ENCODE results near the gene MOB3A. TPM values are rescaled to one million over a fixed set of nuclear protein-coding genes. Genes with fewer than 3 reads are reported as not detected.
A peak's percentile ranks its signal among the peaks of the same experiment; 100 is the strongest.

MOB3A gene
- total and polyA plus RNA-seq, 2 of the 13 experiments (the other 11 are each of a cell fraction or from before 2014, with no cell fraction given), result 3.5 to 17.8 TPM

- TF ChIP-seq, protein P1, sequence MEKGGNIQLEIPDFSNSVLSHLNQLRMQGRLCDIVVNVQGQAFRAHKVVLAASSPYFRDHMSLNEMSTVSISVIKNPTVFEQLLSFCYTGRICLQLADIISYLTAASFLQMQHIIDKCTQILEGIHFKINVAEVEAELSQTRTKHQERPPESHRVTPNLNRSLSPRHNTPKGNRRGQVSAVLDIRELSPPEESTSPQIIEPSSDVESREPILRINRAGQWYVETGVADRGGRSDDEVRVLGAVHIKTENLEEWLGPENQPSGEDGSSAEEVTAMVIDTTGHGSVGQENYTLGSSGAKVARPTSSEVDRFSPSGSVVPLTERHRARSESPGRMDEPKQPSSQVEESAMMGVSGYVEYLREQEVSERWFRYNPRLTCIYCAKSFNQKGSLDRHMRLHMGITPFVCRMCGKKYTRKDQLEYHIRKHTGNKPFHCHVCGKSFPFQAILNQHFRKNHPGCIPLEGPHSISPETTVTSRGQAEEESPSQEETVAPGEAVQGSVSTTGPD (CRISPR knock-in tag; IDR thresholded peaks at IDR 0.05), result peak; percentile 43; the same call in 1 of the 2 replicates
- peak; percentile 80; the same call in 1 of the 2 replicates for TF ChIP-seq FUBP1 (CRISPR knock-in tag; IDR thresholded peaks at IDR 0.05; ENCODE audit: borderline replicate concordance)
- peak; percentile 61; the same call in 1 of the 2 replicates for TF ChIP-seq ZNF746 (CRISPR knock-in tag; IDR thresholded peaks at IDR 0.05)
- peak; percentile 92 for TF ChIP-seq ERF (CRISPR knock-in tag; IDR thresholded peaks at IDR 0.05)
- TF ChIP-seq ZBTB20 (CRISPR knock-in tag; IDR thresholded peaks at IDR 0.05; ENCODE audit: borderline replicate concordance, low read depth), result peak; percentile 80; the same call in 1 of the 2 replicates
- TF ChIP-seq SP4 (CRISPR knock-in tag; IDR thresholded peaks at IDR 0.05), result peak; percentile 71; the same call in 1 of the 2 replicates
- 0 out of 2 replicates have a peak, but pooled peaks have one; percentile 9 for TF ChIP-seq SMC3 (IDR thresholded peaks at IDR 0.05; ENCODE audit: low read length)
- 0 out of 2 replicates have a peak, but pooled peaks have one; percentile 37 for TF ChIP-seq ZNF430 (CRISPR knock-in tag; IDR thresholded peaks at IDR 0.05)
- TF ChIP-seq ZNF431 (CRISPR knock-in tag; IDR thresholded peaks at IDR 0.05; ENCODE audit: borderline replicate concordance, low read depth), result peak; percentile 25; the same call in 1 of the 2 replicates
- TF ChIP-seq RCOR2 (CRISPR knock-in tag; IDR thresholded peaks at IDR 0.05), result peak; percentile 97
- peak; percentile 86 for TF ChIP-seq JUN (CRISPR knock-in tag; IDR thresholded peaks at IDR 0.05)
- peak; percentile 77 for TF ChIP-seq ZSCAN25 (CRISPR knock-in tag; IDR thresholded peaks at IDR 0.05)
- TF ChIP-seq, protein P2, sequence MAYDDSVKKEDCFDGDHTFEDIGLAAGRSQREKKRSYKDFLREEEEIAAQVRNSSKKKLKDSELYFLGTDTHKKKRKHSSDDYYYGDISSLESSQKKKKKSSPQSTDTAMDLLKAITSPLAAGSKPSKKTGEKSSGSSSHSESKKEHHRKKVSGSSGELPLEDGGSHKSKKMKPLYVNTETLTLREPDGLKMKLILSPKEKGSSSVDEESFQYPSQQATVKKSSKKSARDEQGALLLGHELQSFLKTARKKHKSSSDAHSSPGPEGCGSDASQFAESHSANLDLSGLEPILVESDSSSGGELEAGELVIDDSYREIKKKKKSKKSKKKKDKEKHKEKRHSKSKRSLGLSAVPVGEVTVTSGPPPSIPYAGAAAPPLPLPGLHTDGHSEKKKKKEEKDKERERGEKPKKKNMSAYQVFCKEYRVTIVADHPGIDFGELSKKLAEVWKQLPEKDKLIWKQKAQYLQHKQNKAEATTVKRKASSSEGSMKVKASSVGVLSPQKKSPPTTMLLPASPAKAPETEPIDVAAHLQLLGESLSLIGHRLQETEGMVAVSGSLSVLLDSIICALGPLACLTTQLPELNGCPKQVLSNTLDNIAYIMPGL (CRISPR knock-in tag; IDR thresholded peaks at IDR 0.05; ENCODE audit: borderline replicate concordance in 1 of 2, low read depth in 1 of 2), result 0 out of 4 replicates have a peak, but pooled peaks have one; percentile 23 to 47
- TF ChIP-seq, protein P3, sequence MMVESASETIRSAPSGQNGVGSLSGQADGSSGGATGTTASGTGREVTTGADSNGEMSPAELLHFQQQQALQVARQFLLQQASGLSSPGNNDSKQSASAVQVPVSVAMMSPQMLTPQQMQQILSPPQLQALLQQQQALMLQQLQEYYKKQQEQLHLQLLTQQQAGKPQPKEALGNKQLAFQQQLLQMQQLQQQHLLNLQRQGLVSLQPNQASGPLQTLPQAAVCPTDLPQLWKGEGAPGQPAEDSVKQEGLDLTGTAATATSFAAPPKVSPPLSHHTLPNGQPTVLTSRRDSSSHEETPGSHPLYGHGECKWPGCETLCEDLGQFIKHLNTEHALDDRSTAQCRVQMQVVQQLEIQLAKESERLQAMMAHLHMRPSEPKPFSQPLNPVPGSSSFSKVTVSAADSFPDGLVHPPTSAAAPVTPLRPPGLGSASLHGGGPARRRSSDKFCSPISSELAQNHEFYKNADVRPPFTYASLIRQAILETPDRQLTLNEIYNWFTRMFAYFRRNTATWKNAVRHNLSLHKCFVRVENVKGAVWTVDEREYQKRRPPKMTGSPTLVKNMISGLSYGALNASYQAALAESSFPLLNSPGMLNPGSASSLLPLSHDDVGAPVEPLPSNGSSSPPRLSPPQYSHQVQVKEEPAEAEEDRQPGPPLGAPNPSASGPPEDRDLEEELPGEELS (CRISPR knock-in tag; IDR thresholded peaks at IDR 0.05), result peak; percentile 69
- peak; percentile 90 for TF ChIP-seq ZSCAN29 (CRISPR knock-in tag; conservative IDR thresholded peaks at IDR 0.05)
- peak; percentile 63; the same call in 1 of the 2 replicates for TF ChIP-seq NAIF1 (CRISPR knock-in tag; IDR thresholded peaks at IDR 0.05; ENCODE audit: borderline replicate concordance)
- peak; percentile 89 for TF ChIP-seq GATAD2A (CRISPR knock-in tag; IDR thresholded peaks at IDR 0.05)
- peak; percentile 71; the same call in 1 of the 2 replicates for TF ChIP-seq MLX (CRISPR knock-in tag; IDR thresholded peaks at IDR 0.05)
- peak; percentile 67; the same call in 1 of the 2 replicates for TF ChIP-seq MIER2 (CRISPR knock-in tag; IDR thresholded peaks at IDR 0.05)
These were observed 9.2 kb downstream of the MOB3A start (continued) for GRCh38 chr19:2086695-2087620.

Data from HepG2 (cell line).